Upper lobe of left lung (tissue), 6 donors: Measurements from ENCODE around the gene CKM. TPM values are rescaled to one million over a fixed set of nuclear protein-coding genes. Genes with fewer than 3 reads are reported as not detected.
A peak's percentile ranks its signal among the peaks of the same experiment; 100 is the strongest.

ENCODE experiments used
- ATAC-seq, 2 donors: fragments of 200-7000 bp; cut with Tn5 transposase; one replicate each; pipeline ENCODE4 v1.9.1; 2022; ENCODE audit warnings: mild to moderate bottlenecking in 2 of 2, moderate library complexity in 2 of 2; ENCODE audit not compliant: low FRiP score in 2 of 2
- DNase-seq, 2 donors: peaks; one replicate each; pipeline ENCODE4 v3.0.0-alpha.2; 2019 to 2020
- H3K27ac ChIP-seq, 4 donors: fragments of 200-600 bp; sonication (generic); one replicate each; pipeline ENCODE4 v1.5.1; 2016 to 2019
- H3K27me3 ChIP-seq, 4 donors: fragments of 200-600 bp; sonication (generic); one replicate each; pipeline ENCODE4 v1.5.1; 2017 to 2019
- H3K36me3 ChIP-seq, 4 donors: fragments of 200-600 bp; sonication (generic); one replicate each; pipeline ENCODE4 v1.5.1; 2016 to 2019
- H3K4me1 ChIP-seq, 4 donors: fragments of 200-600 bp; sonication (generic); one replicate each; pipeline ENCODE4 v1.5.1; 2018 to 2019
- H3K4me3 ChIP-seq, 4 donors: fragments of 200-600 bp; sonication (generic); one replicate each; pipeline ENCODE4 v1.5.1; 2017 to 2019; ENCODE audit warnings: mild to moderate bottlenecking in 2 of 4, moderate library complexity in 1 of 4
- H3K9me3 ChIP-seq, 4 donors: fragments of 200-600 bp; sonication (generic); one replicate each; pipeline ENCODE4 v1.5.1; 2018 to 2019
- EP300 ChIP-seq, 4 donors: sonication (generic); formaldehyde crosslinking; IDR thresholded peaks; one replicate each; pipeline ENCODE4 v1.5.1; 2017; ENCODE audit warnings: antibody characterized with exemption in 4 of 4, control low read depth in 2 of 4
- POLR2A ChIP-seq, 4 donors: fragments of 450-650 bp; IDR thresholded peaks; one replicate each; pipeline ENCODE4 v1.5.1; 2016 to 2017; ENCODE audit warnings: antibody characterized with exemption in 4 of 4, mild to moderate bottlenecking in 2 of 4
- POLR2AphosphoS5 ChIP-seq, 2 donors: sonication (generic); formaldehyde crosslinking; IDR thresholded peaks; one replicate each; pipeline ENCODE4 v1.5.1; 2017; ENCODE audit warnings: antibody characterized with exemption in 2 of 2
- WGBS, 2 donors: methylation state at CpG; one replicate each; pipeline ENCODE4 v1.1.5; 2017 to 2018; 5-methylcytosine and 5-hydroxymethylcytosine counted together
- total RNA-seq, 6 donors: library from RNA; depleted of rRNA in 4 of 6; stranded (reverse); fragments of >200 nt in 4 of 6; gene quantifications; one replicate each; pipeline versions ENCODE4 v1.1.0 to v1.2.1, GENCODE V29; 2016 to 2021
- TF ChIP-seq, protein P1 (sequence below), 6 experiments: fragments of 450-650 bp in 4 of 6; fragments of 200-600 bp in 2 of 6; sonication (generic) in 2 of 6; IDR thresholded peaks; one replicate each; pipeline ENCODE4 v1.5.1; 2016 to 2019; ENCODE audit warnings: antibody characterized with exemption in 6 of 6
- donor health status: DM: no; HTN: no; CAD: no; lungs with moderate emphysema.
- donor health status: DM: no; HTN: yes; CAD: no; lungs with severe emphysema.

The CKM gene
- total RNA-seq, 6 donors from 2014 or later = not detected

- H3K36me3 ChIP-seq = peaks cover 0 to 56% (median 23%) of the 10 kb centered on the region in 4 donors
- no peaks in the 10 kb centered on the region for H3K4me1 ChIP-seq
- DNase-seq (peak in 1 of 2 donors; percentile 76), ATAC-seq (no peak)
- WGBS, 2 donors = 90 to 96% methylated on average over 6 to 11 of the region's 18 CpGs
- no peak overlapping the region for H3K4me3 ChIP-seq
- TF ChIP-seq EP300 (IDR thresholded peaks at IDR 0.05) = no peak
- no peak for TF ChIP-seq POLR2AphosphoS5 (IDR thresholded peaks at IDR 0.05)
- TF ChIP-seq, protein P1, sequence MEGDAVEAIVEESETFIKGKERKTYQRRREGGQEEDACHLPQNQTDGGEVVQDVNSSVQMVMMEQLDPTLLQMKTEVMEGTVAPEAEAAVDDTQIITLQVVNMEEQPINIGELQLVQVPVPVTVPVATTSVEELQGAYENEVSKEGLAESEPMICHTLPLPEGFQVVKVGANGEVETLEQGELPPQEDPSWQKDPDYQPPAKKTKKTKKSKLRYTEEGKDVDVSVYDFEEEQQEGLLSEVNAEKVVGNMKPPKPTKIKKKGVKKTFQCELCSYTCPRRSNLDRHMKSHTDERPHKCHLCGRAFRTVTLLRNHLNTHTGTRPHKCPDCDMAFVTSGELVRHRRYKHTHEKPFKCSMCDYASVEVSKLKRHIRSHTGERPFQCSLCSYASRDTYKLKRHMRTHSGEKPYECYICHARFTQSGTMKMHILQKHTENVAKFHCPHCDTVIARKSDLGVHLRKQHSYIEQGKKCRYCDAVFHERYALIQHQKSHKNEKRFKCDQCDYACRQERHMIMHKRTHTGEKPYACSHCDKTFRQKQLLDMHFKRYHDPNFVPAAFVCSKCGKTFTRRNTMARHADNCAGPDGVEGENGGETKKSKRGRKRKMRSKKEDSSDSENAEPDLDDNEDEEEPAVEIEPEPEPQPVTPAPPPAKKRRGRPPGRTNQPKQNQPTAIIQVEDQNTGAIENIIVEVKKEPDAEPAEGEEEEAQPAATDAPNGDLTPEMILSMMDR (IDR thresholded peaks at IDR 0.05) = no peak
- TF ChIP-seq POLR2A (IDR thresholded peaks at IDR 0.05) = no peak
- no peaks in the 10 kb centered on the region for H3K27me3 ChIP-seq
- no peak overlapping the region for H3K27ac ChIP-seq
- no peaks in the 10 kb centered on the region for H3K9me3 ChIP-seq
Measured at GRCh38 chr19:45297674-45298073, 25.0 kb downstream of the CKM start.

DNA sequence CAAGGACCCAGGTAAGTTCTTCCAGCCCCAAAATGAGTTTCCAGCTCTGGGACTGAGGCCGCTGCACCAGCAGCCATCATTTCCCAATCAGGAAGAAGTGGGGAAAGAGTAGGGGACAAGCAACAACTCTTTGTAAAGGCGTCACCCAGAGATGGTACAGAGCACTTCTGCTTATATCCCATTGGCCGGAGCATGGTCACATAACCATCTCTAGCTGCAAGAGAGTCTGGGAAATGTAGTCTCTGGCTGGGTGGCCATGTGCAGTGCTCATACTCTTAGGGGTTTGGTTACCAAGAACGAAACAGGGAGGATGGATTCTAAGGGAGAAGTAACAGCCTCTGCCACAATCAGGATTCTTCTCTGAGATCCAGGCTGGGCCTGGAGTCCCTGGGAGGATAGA is 26.3 kb downstream of the CKM start:
- peaks cover 0 to 63% (median 22%) of the 10 kb centered on the region in 4 donors for H3K36me3 ChIP-seq
- H3K27me3 ChIP-seq = no peaks in the 10 kb centered on the region
- H3K9me3 ChIP-seq = no peaks in the 10 kb centered on the region
- TF ChIP-seq EP300 (IDR thresholded peaks at IDR 0.05) = no peak
- TF ChIP-seq POLR2AphosphoS5 (IDR thresholded peaks at IDR 0.05) = no peak
- TF ChIP-seq POLR2A (IDR thresholded peaks at IDR 0.05) = no peak
- TF ChIP-seq, protein P1 (IDR thresholded peaks at IDR 0.05) = no peak
- ATAC-seq (no peak), DNase-seq (no peak)
- no peaks in the 10 kb centered on the region for H3K4me1 ChIP-seq
- H3K27ac ChIP-seq = no peak overlapping the region
- H3K4me3 ChIP-seq = no peak overlapping the region
- WGBS, 2 donors = 79 to 95% methylated on average over 4 of the region's 4 CpGs

DNA sequence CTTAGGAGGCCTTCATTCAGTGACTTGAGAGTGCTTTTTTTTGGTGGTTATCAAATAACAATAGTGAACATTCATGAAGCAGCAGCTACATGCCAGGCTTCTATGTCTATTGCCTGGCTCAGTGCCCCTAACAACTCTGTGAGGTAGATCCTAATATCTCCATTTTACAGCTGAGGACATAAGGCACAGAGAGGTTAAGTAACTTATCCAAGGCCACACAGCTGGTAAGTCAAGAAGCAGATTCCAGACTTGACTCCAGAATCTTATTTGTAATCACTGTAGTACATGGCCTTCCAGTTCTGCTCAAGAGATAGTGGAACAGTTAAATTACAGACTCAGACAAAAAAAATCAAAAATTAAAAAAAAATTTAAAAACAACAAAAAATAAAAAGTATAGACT is 26.8 kb downstream of the CKM start:
- TF ChIP-seq, protein P1 (IDR thresholded peaks at IDR 0.05) = no peak
- TF ChIP-seq EP300 (IDR thresholded peaks at IDR 0.05) (no peak), POLR2AphosphoS5 (IDR thresholded peaks at IDR 0.05) (no peak), POLR2A (IDR thresholded peaks at IDR 0.05) (no peak)
- Histone ChIP-seq H3K4me1 (no peaks in the 10 kb centered on the region), H3K36me3 (peaks cover 0 to 67% (median 26%) of the 10 kb centered on the region in 4 donors), H3K4me3 (no peak overlapping the region), H3K27me3 (no peaks in the 10 kb centered on the region), H3K9me3 (no peaks in the 10 kb centered on the region), H3K27ac (no peak overlapping the region)
- DNase-seq (no peak), ATAC-seq (no peak)

DNA sequence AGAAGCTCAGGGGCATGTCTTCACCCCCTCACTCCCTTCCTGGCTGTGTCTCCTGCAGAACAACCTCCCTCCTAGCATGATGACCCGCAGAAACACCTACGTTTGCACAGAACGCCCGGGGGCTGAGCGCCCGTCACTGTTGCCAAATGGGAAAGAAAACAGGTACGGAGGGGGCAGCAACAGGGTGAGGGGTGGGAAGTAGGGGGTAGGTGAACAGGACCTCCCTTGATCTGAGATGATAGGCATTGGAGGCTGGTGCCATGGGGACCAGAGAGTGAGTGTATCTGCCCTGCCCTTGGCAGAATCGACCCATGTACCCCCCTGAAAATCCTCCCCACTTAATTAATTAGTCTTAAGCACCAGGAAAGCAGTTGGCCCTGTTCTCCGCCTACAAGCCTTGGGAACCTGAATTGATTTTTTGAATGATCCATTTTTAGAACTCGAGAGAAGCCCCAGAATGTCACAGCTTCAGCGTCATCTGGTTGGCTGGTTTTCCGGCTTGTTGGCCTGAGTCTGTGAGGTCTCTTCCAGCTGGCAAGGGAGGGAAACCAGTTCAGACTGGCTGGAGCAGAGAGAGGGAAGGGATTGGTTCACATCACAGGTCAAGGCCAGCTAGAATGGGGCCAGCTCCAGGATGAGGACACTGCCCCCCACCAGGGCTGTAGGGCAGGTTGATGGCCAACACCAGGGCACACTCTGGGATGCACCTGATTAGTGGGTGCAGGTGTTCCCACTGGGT is 28.2 kb downstream of the CKM start:
- no peak for ATAC-seq
- no peak overlapping the region for H3K4me3 ChIP-seq

More for the DNA sequence above, 28.2 kb downstream of the CKM start:
- Histone ChIP-seq H3K4me1 (no peaks in the 10 kb centered on the region), H3K36me3 (peaks cover 0 to 67% (median 31%) of the 10 kb centered on the region in 4 donors), H3K27ac (no peak overlapping the region), H3K27me3 (no peaks in the 10 kb centered on the region), H3K9me3 (no peaks in the 10 kb centered on the region)
- DNase-seq = no peak
- WGBS, 2 donors = 88 to 91% methylated on average over 12 of the region's 12 CpGs
- TF ChIP-seq POLR2AphosphoS5 (IDR thresholded peaks at IDR 0.05) (no peak), EP300 (IDR thresholded peaks at IDR 0.05) (no peak), POLR2A (IDR thresholded peaks at IDR 0.05) (no peak)
- TF ChIP-seq, protein P1 (IDR thresholded peaks at IDR 0.05) = no peak
